HPDE6-E6E7 (cell line): ENCODE data around the gene PCDHA9.
"Not testable (repeated sequence)": the region's sequence is repeated elsewhere in the genome, so short reads cannot be mapped to it uniquely, and the experiment has no call there.

Experiments
- DNase-seq: peaks from one replicate; pipeline ENCODE4 v3.0.0; 2011; ENCODE audit warnings: missing footprints; ENCODE audit errors: extremely low spot score

PCDHA9 gene

DNA sequence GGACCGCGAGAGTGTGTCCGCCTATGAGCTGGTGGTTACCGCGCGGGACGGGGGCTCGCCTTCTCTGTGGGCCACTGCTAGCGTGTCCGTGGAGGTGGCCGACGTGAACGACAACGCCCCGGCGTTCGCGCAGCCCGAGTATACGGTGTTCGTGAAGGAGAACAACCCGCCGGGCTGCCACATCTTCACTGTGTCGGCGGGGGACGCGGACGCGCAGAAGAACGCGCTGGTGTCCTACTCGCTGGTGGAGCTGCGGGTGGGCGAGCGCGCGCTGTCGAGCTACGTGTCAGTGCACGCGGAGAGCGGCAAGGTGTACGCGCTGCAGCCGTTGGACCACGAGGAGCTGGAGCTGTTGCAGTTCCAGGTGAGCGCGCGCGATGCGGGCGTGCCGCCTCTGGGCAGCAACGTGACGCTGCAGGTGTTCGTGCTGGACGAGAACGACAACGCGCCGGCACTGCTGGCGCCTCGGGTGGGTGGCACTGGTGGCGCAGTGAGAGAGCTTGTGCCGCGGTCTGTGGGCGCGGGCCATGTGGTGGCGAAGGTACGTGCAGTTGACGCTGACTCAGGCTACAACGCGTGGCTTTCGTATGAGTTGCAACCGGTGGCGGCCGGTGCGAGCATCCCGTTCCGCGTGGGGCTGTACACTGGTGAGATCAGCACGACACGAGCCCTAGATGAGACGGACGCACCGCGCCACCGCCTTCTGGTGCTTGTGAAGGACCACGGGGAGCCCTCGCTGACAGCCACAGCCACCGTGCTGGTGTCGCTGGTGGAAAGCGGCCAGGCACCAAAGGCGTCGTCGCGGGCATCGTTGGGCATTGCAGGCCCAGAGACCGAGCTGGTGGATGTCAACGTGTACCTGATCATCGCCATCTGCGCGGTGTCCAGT lies 12.3 kb upstream of the PCDHA9 start:
- DNase-seq = no peak

DNA sequence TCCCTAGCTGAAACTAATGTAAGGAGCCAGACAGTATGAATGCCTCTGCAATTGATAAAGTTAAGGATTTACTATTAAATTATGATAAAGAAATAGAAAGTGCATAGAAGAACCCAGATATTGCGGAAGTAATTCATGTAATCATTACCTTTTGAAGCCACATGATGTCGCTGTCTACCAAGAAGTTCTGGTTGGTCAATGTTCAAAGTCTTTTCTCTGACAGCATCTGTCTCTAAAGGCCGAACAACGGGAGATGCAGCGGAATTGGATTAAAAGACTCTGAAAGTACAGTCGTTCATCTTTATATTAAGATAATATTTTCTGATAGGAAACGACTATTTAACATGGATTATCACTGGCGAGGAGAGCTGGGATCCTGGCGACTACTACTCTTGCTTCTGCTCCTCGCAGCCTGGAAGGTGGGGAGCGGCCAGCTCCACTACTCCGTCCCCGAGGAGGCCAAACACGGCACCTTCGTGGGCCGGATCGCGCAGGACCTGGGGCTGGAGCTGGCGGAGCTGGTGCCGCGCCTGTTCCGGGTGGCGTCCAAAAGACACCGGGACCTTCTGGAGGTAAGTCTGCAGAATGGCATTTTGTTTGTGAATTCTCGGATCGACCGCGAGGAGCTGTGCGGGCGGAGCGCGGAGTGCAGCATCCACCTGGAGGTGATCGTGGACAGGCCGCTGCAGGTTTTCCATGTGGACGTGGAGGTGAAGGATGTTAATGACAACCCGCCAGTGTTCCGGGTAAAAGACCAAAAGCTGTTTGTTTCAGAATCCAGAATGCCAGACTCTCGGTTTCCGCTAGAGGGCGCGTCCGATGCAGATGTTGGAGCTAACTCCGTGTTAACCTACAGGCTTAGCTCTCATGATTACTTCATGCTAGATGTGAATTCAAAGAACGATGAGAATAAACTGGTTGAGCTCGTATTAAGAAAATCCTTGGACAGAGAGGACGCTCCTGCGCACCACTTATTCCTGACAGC lies 6.9 kb upstream of the PCDHA9 start, which contains the start of gene PCDHA8:
Gene PCDHA8, plus strand, starts transcription at position 210 of the 985 bp plus-strand sequence. Its CDS starts 135 bp downstream, at position 345.
- DNase-seq = no peak

DNA sequence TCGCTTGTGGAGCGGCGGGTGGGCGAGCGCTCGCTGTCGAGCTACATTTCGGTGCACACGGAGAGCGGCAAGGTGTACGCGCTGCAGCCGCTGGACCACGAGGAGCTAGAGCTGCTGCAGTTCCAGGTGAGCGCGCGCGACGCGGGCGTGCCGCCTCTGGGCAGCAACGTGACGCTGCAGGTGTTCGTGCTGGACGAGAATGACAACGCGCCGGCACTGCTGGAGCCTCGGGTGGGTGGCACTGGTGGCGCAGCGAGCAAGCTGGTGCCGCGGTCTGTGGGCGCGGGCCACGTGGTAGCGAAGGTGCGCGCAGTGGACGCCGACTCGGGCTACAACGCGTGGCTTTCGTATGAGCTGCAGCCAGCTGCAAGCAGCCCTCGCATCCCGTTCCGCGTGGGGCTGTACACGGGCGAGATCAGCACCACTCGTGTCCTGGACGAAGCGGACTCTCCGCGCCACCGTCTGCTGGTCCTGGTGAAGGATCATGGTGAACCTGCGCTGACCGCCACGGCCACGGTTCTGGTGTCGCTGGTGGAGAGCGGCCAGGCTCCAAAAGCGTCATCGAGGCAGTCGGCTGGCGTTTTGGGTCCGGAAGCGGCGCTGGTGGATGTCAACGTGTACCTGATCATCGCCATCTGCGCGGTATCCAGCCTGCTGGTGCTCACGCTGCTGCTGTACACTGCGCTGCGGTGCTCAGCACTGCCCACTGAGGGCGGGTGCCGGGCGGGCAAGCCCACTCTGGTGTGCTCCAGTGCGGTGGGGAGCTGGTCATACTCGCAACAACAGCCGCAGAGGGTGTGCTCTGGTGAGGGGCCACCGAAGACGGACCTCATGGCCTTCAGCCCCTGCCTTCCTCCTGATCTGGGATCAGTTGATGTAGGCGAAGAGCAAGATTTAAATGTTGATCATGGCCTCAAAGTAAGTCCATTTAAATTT lies 5.1 kb upstream of the PCDHA9 start:
- DNase-seq = no peak

DNA sequence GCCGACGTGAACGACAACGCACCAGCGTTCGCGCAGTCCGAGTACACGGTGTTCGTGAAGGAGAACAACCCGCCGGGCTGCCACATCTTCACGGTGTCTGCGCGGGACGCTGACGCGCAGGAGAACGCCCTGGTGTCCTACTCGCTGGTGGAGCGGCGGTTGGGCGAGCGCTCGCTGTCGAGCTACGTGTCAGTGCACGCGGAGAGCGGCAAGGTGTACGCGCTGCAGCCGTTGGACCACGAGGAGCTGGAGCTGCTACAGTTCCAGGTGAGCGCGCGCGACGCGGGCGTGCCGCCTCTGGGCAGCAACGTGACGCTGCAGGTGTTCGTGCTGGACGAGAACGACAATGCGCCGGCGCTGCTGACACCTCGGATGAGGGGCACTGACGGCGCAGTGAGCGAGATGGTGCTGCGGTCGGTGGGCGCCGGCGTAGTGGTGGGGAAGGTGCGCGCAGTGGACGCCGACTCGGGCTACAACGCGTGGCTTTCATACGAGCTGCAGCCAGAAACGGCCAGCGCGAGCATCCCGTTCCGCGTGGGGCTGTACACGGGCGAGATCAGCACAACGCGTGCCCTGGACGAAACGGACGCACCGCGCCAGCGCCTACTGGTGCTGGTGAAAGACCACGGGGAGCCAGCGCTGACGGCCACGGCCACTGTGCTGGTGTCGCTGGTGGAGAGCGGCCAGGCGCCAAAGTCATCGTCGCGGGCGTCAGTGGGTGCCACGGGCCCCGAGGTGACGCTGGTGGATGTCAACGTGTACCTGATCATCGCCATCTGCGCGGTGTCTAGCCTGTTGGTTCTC lies 1.9 kb downstream of the PCDHA9 start:
- DNase-seq = not testable (repeated sequence)

DNA sequence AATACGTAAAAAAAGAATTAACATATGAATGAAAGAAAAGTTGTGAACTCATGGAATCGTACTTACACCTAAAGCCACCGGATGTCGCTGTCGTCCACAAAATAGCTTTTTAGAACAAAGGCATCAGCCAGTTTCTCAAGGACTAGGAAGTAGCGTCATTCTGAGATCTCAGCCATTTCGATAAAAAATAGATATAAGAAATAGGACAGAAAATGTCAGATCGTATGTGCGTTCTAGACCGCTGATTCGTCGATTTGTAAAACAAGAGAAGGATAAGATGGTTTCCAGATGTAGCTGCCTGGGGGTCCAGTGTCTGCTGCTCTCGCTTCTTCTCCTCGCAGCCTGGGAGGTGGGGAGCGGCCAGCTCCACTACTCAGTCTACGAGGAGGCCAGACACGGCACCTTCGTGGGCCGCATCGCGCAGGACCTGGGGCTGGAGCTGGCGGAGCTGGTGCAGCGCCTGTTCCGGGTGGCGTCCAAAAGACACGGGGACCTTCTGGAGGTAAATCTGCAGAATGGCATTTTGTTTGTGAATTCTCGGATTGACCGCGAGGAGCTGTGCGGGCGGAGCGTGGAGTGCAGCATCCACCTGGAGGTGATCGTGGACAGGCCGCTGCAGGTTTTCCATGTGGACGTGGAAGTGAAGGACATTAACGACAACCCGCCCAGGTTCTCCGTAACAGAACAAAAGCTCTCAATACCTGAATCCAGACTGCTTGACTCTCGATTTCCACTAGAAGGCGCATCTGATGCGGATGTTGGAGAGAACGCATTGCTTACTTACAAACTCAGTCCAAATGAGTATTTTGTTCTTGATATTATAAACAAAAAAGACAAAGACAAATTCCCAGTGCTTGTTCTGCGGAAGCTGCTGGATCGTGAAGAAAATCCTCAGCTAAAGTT lies 7.8 kb downstream of the PCDHA9 start, which contains the start of gene PCDHA10:
Gene PCDHA10, plus strand, starts transcription at position 126 of the 903 bp plus-strand sequence. Its CDS starts 152 bp downstream, at position 278.
- no peak for DNase-seq

DNA sequence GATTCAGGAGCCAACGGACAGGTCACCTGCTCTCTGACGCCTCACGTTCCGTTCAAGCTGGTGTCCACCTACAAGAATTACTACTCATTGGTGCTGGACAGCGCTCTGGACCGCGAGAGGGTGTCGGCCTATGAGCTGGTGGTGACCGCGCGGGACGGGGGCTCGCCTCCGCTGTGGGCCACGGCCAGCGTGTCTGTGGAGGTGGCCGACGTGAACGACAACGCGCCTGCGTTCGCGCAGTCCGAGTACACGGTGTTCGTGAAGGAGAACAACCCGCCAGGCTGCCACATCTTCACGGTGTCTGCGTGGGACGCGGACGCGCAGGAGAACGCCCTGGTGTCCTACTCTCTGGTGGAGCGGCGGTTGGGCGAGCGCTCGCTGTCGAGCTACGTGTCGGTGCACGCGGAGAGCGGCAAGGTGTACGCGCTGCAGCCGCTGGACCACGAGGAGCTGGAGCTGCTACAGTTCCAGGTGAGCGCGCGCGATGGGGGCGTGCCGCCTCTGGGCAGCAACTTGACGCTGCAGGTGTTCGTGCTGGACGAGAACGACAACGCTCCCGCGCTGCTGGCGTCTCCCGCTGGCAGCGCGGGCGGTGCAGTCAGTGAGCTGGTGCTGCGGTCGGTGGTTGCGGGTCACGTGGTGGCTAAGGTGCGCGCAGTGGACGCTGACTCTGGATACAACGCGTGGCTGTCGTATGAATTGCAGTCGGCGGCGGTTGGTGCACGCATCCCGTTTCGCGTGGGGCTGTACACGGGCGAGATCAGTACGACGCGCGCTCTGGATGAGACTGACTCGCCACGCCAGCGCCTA lies 9.2 kb downstream of the PCDHA9 start:
- DNase-seq = no peak

DNA sequence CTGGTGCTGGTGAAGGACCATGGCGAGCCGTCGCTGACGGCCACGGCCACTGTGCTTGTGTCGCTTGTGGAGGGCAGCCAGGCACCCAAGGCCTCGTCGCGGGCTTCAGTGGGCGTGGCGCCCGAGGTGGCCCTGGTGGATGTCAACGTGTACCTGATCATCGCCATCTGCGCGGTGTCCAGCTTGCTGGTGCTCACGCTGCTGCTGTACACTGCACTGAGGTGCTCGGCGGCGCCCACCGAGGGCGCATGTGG lies 9.7 kb downstream of the PCDHA9 start:
- no peak for DNase-seq

DNA sequence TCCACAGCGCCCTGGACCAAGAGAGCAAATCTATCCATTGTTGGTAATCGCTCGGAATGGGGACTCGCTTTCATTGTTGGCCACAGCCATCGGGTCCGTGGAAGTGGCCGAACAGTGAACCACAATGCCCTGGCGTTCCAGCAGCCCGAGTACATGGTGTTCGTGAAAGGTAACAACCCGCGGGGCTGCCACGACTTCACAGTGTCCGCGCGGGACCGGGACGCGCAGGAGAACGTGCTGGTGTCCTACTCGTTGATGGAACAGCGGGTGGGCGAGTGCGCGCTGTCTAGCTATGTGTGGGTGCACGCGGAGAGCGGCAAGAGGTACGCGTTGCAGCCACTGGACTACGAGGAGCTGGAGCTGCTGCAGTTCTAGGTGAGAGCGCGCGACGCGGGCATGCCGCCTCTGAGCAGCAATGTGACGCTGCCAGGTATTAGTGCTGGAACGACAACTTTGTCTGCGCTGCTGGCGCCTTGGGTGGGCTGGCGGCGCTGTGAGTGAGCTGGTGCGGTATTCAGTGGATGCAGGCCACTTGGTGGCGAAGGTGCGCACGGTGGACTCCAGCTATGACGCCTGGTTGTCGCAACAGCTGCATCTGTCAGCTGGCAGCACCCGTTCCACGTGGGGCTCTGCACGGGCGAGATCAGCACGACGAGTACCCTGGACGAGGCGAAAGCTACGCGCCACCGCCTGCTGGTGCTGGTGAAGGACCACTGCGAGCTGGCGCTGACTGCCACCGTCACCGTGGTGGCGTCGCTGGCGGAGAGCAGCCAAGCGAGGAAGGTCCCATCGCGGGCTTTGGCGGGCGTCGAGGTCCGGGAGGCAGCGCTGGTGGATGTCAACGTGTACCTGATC lies 14.5 kb downstream of the PCDHA9 start:
- no peak for DNase-seq

DNA sequence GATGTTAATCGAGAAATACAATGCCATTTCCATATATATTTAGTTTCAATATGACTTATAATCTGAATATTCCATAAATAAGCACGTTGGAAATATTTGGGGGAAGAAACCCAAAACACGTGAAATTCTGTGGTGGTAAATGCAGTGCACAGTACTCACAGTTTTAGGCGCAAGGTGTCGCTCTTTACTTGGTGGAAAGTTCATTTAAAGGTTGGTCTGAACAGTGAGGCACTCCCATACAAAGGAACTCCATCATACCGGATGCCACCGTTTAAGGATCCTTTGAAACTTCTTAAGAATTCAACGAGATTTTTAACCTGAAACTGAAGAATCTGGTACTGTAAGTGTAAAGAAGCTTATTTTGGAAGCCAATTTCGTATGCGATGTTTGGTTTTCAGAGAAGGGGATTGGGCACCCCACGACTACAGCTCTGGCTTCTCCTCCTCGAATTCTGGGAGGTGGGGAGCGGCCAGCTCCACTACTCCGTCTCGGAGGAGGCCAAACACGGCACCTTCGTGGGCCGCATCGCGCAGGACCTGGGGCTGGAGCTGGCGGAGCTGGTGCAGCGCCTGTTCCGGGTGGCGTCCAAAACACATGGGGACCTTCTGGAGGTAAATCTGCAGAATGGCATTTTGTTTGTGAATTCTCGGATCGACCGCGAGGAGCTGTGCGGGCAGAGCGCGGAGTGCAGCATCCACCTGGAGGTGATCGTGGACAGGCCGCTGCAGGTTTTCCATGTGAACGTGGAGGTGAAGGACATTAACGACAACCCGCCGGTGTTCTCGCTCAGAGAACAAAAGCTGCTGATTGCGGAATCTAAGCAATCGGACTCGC lies 20.8 kb downstream of the PCDHA9 start, which contains the start of gene PCDHA11:
Gene PCDHA11, plus strand, starts transcription at position 237 of the 834 bp plus-strand sequence. Its CDS starts 147 bp downstream, at position 384.
- peak; percentile 10 for DNase-seq

DNA sequence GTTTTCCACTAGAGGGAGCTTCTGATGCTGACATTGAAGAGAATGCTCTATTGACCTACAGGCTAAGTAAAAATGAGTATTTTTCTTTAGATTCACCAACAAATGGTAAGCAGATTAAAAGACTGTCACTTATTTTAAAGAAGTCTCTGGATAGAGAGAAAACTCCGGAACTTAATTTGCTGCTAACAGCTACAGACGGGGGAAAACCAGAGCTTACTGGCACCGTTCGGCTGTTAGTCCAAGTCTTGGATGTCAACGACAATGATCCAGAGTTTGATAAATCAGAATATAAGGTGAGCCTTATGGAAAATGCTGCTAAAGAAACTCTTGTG lies 21.3 kb downstream of the PCDHA9 start:
- peak; percentile 11 for DNase-seq

DNA sequence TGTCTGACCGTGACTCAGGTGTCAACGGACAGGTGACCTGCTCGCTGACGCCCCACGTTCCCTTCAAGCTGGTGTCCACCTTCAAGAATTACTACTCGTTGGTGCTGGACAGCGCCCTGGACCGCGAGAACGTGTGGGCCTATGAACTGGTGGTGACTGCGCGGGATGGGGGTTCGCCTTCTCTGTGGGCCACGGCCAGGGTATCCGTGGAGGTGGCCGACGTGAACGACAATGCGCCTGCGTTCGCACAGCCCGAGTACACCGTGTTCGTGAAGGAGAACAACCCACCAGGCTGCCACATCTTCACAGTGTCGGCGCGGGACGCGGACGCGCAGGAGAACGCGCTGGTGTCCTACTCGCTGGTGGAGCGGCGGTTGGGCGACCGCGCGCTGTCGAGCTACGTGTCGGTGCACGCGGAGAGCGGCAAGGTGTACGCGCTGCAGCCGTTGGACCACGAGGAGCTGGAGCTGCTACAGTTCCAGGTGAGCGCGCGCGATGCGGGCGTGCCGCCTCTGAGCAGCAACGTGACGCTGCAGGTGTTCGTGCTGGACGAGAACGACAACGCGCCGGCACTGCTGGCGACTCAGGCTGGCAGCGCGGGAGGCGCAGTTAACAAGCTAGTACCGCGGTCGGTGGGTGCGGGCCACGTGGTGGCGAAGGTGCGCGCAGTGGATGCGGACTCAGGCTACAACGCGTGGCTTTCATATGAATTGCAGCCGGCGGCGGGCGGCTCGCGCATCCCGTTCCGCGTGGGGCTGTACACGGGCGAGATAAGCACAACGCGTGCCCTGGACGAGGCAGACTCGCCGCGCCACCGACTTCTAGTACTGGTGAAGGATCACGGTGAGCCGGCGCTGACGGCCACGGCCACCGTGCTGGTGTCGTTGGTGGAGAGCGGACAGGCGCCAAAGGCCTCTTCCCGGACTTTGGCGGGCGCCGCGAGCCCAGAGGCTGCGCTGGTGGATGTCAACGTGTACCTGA lies 22.3 kb downstream of the PCDHA9 start:
- no peak for DNase-seq

DNA sequence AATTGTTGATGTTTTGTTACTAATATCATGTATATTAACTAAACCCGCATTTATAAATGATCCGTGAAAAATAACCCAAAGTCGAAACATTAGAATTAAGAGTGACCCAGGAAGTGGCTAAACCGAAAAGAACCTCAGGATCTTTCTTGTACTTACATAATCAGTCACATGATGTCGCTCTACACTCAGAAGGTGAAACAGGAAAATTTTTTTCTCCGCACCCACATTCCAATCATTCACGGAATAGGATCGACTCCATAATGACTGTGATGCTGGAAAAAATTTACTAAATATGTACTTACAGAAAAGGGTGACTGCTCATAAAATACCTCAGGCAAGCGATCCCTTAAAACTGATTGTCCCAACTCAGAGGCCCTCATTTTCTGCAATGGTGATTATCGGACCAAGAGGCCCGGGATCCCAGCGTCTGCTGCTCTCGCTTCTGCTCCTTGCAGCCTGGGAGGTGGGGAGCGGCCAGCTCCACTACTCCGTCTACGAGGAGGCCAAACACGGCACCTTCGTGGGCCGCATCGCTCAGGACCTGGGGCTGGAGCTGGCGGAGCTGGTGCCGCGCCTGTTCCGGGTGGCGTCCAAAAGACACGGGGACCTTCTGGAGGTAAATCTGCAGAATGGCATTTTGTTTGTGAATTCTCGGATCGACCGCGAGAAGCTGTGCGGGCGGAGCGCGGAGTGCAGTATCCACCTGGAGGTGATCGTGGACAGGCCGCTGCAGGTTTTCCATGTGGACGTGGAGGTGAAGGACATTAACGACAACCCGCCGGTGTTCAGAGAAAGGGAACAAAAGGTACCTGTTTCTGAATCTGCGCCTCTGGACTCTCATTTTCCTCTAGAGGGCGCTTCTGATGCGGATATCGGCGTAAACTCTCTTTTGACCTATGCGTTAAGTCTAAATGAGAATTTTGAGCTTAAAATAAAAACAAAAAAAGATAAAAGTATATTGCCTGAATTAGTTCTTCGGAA lies 27.2 kb downstream of the PCDHA9 start, which contains the start of gene PCDHA12:
Gene PCDHA12, plus strand, starts transcription at position 224 of the 981 bp plus-strand sequence. Its CDS starts 165 bp downstream, at position 389.
- DNase-seq = peak; percentile 43

DNA sequence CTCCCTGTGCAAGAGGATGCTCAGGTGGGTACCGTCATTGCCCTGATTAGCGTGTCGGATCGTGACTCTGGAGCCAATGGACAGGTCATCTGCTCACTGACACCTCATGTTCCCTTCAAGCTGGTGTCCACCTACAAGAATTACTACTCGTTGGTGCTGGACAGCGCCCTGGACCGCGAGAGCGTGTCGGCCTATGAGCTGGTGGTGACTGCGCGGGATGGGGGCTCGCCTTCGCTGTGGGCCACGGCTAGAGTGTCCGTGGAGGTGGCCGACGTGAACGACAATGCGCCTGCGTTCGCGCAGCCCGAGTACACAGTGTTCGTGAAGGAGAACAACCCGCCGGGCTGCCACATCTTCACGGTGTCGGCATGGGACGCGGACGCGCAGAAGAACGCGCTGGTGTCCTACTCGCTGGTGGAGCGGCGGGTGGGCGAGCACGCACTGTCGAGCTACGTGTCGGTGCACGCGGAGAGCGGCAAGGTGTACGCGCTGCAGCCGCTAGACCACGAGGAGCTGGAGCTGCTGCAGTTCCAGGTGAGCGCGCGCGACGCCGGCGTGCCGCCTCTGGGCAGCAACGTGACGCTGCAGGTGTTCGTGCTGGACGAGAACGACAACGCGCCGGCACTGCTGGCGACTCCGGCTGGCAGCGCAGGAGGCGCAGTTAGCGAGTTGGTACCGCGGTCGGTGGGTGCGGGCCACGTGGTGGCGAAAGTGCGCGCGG lies 28.5 kb downstream of the PCDHA9 start:
- DNase-seq = not testable (repeated sequence)

DNA sequence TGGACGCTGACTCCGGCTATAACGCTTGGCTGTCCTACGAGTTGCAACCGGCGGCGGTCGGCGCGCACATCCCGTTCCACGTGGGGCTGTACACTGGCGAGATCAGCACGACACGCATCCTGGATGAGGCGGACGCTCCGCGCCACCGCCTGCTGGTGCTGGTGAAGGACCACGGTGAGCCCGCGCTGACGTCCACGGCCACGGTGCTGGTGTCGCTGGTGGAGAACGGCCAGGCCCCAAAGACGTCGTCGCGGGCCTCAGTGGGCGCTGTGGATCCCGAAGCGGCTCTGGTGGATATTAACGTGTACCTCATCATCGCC lies 29.0 kb downstream of the PCDHA9 start:
- no peak for DNase-seq
